SK-N-MC (cell line): ENCODE measurements around the gene PTPN13.

Source experiments
- DNase-seq: peaks from one replicate; pipeline ENCODE4 v3.0.0-alpha.2; 2011; ENCODE audit warnings: low read depth, low spot score
- H3K27ac ChIP-seq: fragments of 200-600 bp; sonication (generic); 2 replicates; pipeline ENCODE4 v1.5.1; 2016; ENCODE audit warnings: mixed run types
- H3K36me3 ChIP-seq: fragments of 200-600 bp; sonication (generic); 2 replicates; pipeline ENCODE4 v1.6.1; 2017; ENCODE audit warnings: antibody characterized with exemption, low read length, mixed read lengths; ENCODE audit not compliant: insufficient read depth
- H3K4me3 ChIP-seq: fragments of 200-600 bp; sonication (generic); 2 replicates; pipeline ENCODE4 v1.5.1; 2016
- H3K9ac ChIP-seq: fragments of 200-600 bp; sonication (generic); 2 replicates; pipeline ENCODE4 v1.8.0; 2017; ENCODE audit warnings: mixed run types, mixed read lengths; ENCODE audit not compliant: insufficient read length
- H3K9me3 ChIP-seq: fragments of 200-600 bp; sonication (generic); 2 replicates; pipeline ENCODE4 v1.6.1; 2017; ENCODE audit warnings: low read depth, mild to moderate bottlenecking, antibody characterized with exemption, low read length, moderate library complexity, mixed read lengths
- EZH2 ChIP-seq: fragments of 200-600 bp; sonication (generic); IDR thresholded peaks from one replicate; pipeline ENCODE4 v1.6.1; 2017; ENCODE audit warnings: antibody characterized with exemption
- FOXP2 ChIP-seq: optimal IDR thresholded peaks from 2 replicates; pipeline ENCODE3; 2011; ENCODE audit warnings: mild to moderate bottlenecking, moderate library complexity; ENCODE audit not compliant: insufficient read depth; ENCODE audit errors: extremely low read length, control extremely low read depth
- POLR2AphosphoS5 ChIP-seq: IDR thresholded peaks from 2 replicates; pipeline ENCODE4 v1.6.1; 2012; ENCODE audit warnings: mild to moderate bottlenecking, low read depth, low read length, borderline replicate concordance

Gene PTPN13

GRCh38 chr4:86593688-86594558, at the start of gene PTPN13:
Gene PTPN13, plus strand, starts transcription at chr4:86594315. Its CDS starts 40,942 bp downstream, at chr4:86635257.
- TF ChIP-seq POLR2AphosphoS5 (peak; percentile 98), FOXP2 (peak; percentile 40), EZH2 (no peak)
- Histone ChIP-seq H3K9ac (peak within 1 kb of the TSS; percentile 87), H3K9me3 (no peaks in the 10 kb centered on the region), H3K27ac (peak within 1 kb of the TSS; percentile 95), H3K36me3 (peaks cover 9% of the 10 kb centered on the region), H3K4me3 (peak within 1 kb of the TSS; percentile 97)
- peak; percentile 82 for DNase-seq

- no peak overlapping the region for H3K27ac ChIP-seq
- no peak overlapping the region for H3K4me3 ChIP-seq
- TF ChIP-seq FOXP2 (no peak), POLR2AphosphoS5 (no peak), EZH2 (no peak)
- H3K9ac ChIP-seq, result no peak overlapping the region
- DNase-seq, result no peak
- H3K9me3 ChIP-seq, result no peaks in the 10 kb centered on the region
- H3K36me3 ChIP-seq, result no peaks in the 10 kb centered on the region
These were observed 47.0 kb upstream of the PTPN13 start for GRCh38 chr4:86547140-86547539.

- TF ChIP-seq EZH2, result no peak
- Histone ChIP-seq H3K4me3 (no peak overlapping the region), H3K9ac (peak overlapping the region; percentile 11), H3K36me3 (no peaks in the 10 kb centered on the region), H3K27ac (peak overlapping the region; percentile 99), H3K9me3 (no peaks in the 10 kb centered on the region)
- DNase-seq, result no peak
These were observed 44.8 kb upstream of the PTPN13 start for GRCh38 chr4:86549163-86549788.

GRCh38 chr4:86551387-86551786, 42.7 kb upstream of the PTPN13 start:
- H3K27ac ChIP-seq, result peak overlapping the region; percentile 99
- DNase-seq, result no peak
- no peak overlapping the region; the same call in 1 of the 2 replicates for H3K4me3 ChIP-seq
- no peak for TF ChIP-seq FOXP2
- TF ChIP-seq EZH2, result no peak
- no peak for TF ChIP-seq POLR2AphosphoS5
- H3K9me3 ChIP-seq, result no peaks in the 10 kb centered on the region
- no peaks in the 10 kb centered on the region for H3K36me3 ChIP-seq
- peak overlapping the region; percentile 63 for H3K9ac ChIP-seq

GRCh38 chr4:86554646-86555045, 39.5 kb upstream of the PTPN13 start:
- peak; percentile 95 for DNase-seq

GRCh38 chr4:86556791-86557415, 37.2 kb upstream of the PTPN13 start:
- Histone ChIP-seq H3K9ac (peak overlapping the region; percentile 56), H3K36me3 (no peaks in the 10 kb centered on the region), H3K9me3 (no peaks in the 10 kb centered on the region), H3K4me3 (peak overlapping the region; percentile 59), H3K27ac (peak overlapping the region; percentile 100)
- TF ChIP-seq EZH2 (no peak), POLR2AphosphoS5 (peak; percentile 16; the same call in 1 of the 2 replicates), FOXP2 (no peak)
- DNase-seq, result no peak

More at GRCh38 chr4:86554646-86555045, 39.5 kb upstream of the PTPN13 start:
- Histone ChIP-seq H3K4me3 (peak overlapping the region; percentile 48), H3K27ac (peak overlapping the region; percentile 100), H3K9ac (peak overlapping the region; percentile 92), H3K36me3 (no peaks in the 10 kb centered on the region), H3K9me3 (no peaks in the 10 kb centered on the region)
- TF ChIP-seq EZH2, result no peak
- peak; percentile 68; the same call in 1 of the 2 replicates for TF ChIP-seq POLR2AphosphoS5

GRCh38 chr4:86557526-86557925, 36.6 kb upstream of the PTPN13 start:
- no peak for DNase-seq
- Histone ChIP-seq H3K9ac (peak overlapping the region; percentile 56), H3K27ac (peak overlapping the region; percentile 100), H3K36me3 (no peaks in the 10 kb centered on the region), H3K9me3 (no peaks in the 10 kb centered on the region), H3K4me3 (peak overlapping the region; percentile 59)
- no peak for TF ChIP-seq EZH2
- no peak for TF ChIP-seq FOXP2
- TF ChIP-seq POLR2AphosphoS5, result no peak

GRCh38 chr4:86558258-86558657, 35.9 kb upstream of the PTPN13 start:
- no peak for DNase-seq
- Histone ChIP-seq H3K36me3 (no peaks in the 10 kb centered on the region), H3K4me3 (no peak overlapping the region), H3K9me3 (no peaks in the 10 kb centered on the region), H3K9ac (no peak overlapping the region), H3K27ac (peak overlapping the region; percentile 100)
- TF ChIP-seq EZH2 (no peak), POLR2AphosphoS5 (no peak), FOXP2 (no peak)
